ENCODE measurements around the gene FAM83D. TPM values are rescaled to one million over a fixed set of nuclear protein-coding genes. Genes with fewer than 3 reads are reported as not detected.

FAM83D gene
- total RNA-seq, 1 donor from 2014 or later: 20.4 TPM

DNA sequence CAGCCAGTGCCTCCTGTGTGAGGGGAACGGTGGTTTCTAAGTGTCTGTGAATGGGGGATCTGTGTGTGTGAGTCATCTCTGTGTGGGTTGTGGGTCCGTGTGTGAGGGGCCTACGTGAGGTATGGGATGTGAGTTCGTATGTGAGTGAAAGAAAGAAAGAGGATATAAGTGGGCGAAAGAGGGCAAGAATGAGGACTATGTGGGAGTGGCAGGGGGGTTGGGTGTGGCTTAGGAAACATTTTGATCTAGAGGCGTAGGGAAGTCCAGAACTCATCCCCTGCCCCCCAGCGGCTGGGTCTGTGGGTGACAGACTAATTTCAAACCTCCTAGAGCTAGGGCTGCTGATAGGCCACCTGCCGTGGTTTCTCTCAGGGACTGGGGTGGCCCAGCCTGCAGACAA, 71.4 kb downstream of the FAM83D start:
- DNase-seq (ENCODE audit: extremely low spot score in 2 of 2): no peak
- H3K4me1 ChIP-seq: no peaks in the 10 kb centered on the region
- TF ChIP-seq POLR2AphosphoS5 (IDR thresholded peaks at IDR 0.05; ENCODE audit: insufficient read depth in 1 of 2, low read depth in 1 of 2): no peak
- TF ChIP-seq, protein P1, sequence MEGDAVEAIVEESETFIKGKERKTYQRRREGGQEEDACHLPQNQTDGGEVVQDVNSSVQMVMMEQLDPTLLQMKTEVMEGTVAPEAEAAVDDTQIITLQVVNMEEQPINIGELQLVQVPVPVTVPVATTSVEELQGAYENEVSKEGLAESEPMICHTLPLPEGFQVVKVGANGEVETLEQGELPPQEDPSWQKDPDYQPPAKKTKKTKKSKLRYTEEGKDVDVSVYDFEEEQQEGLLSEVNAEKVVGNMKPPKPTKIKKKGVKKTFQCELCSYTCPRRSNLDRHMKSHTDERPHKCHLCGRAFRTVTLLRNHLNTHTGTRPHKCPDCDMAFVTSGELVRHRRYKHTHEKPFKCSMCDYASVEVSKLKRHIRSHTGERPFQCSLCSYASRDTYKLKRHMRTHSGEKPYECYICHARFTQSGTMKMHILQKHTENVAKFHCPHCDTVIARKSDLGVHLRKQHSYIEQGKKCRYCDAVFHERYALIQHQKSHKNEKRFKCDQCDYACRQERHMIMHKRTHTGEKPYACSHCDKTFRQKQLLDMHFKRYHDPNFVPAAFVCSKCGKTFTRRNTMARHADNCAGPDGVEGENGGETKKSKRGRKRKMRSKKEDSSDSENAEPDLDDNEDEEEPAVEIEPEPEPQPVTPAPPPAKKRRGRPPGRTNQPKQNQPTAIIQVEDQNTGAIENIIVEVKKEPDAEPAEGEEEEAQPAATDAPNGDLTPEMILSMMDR (IDR thresholded peaks at IDR 0.05): no peak
- TF ChIP-seq POLR2A (IDR thresholded peaks at IDR 0.05): no peak
- H3K27ac ChIP-seq: no peak overlapping the region
- no peaks in the 10 kb centered on the region for H3K9me3 ChIP-seq
- peaks cover 0 to 17% of the 10 kb centered on the region in 2 donors for H3K36me3 ChIP-seq
- H3K27me3 ChIP-seq: no peaks in the 10 kb centered on the region
- no peak overlapping the region for H3K4me3 ChIP-seq
- intact Hi-C loops (cut with DNase I): no loop called here

DNA sequence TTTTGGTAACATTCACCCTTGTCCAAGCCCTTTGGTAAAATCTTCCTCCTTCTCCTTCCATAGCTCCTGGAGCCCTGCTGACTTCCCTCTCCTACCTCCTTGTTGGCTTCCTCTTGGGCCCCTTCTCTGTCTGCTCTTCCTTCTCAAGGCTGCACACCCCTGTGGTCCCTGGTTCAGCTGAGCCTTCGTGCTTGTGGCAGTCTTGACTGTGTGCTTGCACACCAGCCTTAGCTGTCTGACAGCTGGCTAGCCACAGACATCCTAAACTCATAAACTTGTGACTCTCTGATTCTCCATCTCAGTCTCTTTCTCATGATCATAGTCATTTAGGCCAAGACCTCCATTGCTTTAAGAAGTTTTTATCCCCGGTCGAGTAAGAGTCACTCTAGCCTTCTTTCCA, 73.0 kb downstream of the FAM83D start:
- no peaks in the 10 kb centered on the region for H3K27me3 ChIP-seq
- H3K4me3 ChIP-seq: no peak overlapping the region
- no peaks in the 10 kb centered on the region for H3K4me1 ChIP-seq
- DNase-seq (ENCODE audit: extremely low spot score in 2 of 2): no peak
- no peaks in the 10 kb centered on the region for H3K9me3 ChIP-seq
- intact Hi-C loops (cut with DNase I): no loop called here
- H3K27ac ChIP-seq: no peak overlapping the region
- H3K36me3 ChIP-seq: peaks cover 0 to 28% of the 10 kb centered on the region in 2 donors
- TF ChIP-seq, protein P1 (IDR thresholded peaks at IDR 0.05): no peak
- TF ChIP-seq POLR2A (IDR thresholded peaks at IDR 0.05) (no peak), POLR2AphosphoS5 (IDR thresholded peaks at IDR 0.05; ENCODE audit: insufficient read depth in 1 of 2, low read depth in 1 of 2) (no peak)

DNA sequence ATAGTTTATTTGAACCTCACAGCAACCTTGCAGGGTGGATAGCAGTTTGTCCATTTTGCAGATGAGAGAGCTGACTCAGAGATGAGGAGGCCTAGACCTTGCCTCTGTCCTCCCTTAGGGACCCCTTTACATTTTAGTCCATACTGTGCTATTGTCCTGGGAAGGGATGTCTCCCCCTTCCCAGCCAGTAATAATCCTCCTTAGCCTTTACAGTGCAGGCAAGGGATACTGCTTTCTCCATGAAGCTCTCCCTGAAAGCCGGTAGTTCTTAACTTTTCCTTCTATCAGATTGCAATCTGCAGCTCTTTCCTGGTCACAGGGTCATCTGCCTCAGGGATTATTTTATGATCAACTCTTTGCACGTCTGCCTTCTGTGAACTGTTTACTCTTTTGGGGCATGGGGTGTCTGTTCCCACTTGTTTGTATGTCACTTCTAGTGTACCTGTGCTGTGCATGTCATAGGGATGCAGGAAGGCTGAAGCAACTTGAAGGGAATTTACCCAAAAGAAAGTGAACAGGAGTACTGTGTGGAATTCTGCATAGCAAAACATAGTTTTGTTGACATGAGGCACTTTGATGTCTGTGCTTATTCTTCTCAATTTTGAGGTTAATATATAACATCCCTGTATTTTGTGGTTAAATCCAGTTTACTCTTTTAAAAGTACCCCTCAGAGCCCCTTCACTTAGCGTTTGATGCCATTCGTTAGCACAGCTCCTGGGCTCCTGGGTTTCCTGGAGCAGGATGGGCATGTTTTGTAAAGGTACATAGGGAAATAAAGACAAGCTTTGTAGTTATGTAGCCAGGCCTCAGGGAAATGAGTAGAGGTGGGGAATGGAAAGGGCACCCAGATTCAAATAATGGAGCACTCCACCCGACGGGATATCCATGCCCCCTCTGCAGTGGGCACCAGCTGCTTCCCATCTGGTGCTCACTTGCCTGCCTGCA, 74.0 kb downstream of the FAM83D start:
- DNase-seq (ENCODE audit: extremely low spot score in 2 of 2): no peak
- H3K4me1 ChIP-seq: no peaks in the 10 kb centered on the region
- no peaks in the 10 kb centered on the region for H3K27me3 ChIP-seq
- peaks cover 0 to 28% of the 10 kb centered on the region in 2 donors for H3K36me3 ChIP-seq
- no peak overlapping the region for H3K4me3 ChIP-seq
- TF ChIP-seq, protein P1 (IDR thresholded peaks at IDR 0.05): no peak
- TF ChIP-seq POLR2AphosphoS5 (IDR thresholded peaks at IDR 0.05; ENCODE audit: insufficient read depth in 1 of 2, low read depth in 1 of 2): no peak
- no peak for TF ChIP-seq POLR2A (IDR thresholded peaks at IDR 0.05)
- intact Hi-C loops (cut with DNase I): no loop called here
- no peaks in the 10 kb centered on the region for H3K9me3 ChIP-seq
- H3K27ac ChIP-seq: no peak overlapping the region

Small RNA genes within 50 kb of the gene (small RNA-seq; reads per million reads assigned to genes)
- gene AL023803.1: not detected

Other genes with a start within 250 kb of the FAM83D start
- gene SLC32A1, start 201.9 kb upstream of the FAM83D start, total RNA-seq: not detected
- 18.4 TPM for gene ACTR5, start 178.0 kb upstream of the FAM83D start, total RNA-seq
- gene PPP1R16B, start 120.7 kb upstream of the FAM83D start, total RNA-seq: 6.4 TPM
- gene DHX35, start 35.9 kb downstream of the FAM83D start, total RNA-seq: 13.0 TPM

All from vagina (tissue), 2 donors.